Activated CD4-positive, alpha-beta T cell treated with anti-CD3 and anti-CD28 coated beads for 36 hours (primary cell): ENCODE measurements around the gene ARL6IP4. TPM values are rescaled to one million over a fixed set of nuclear protein-coding genes. Genes with fewer than 3 reads are reported as not detected.

ENCODE experiments used
- ATAC-seq: fragments of 200-7000 bp; cut with Tn5 transposase; one replicate; pipeline ENCODE4 v1.10.0; 2021; ENCODE audit warnings: mild to moderate bottlenecking, moderate library complexity
- CTCF ChIA-PET: fragments of 350-600 bp; sonication (Branson Sonifier 250); formaldehyde crosslinking; loops from one replicate; lab custom pipeline; 2021; ENCODE audit warnings: antibody characterized with exemption; lab: Charles Lee
- POLR2A ChIA-PET: fragments of 350-600 bp; sonication (Branson Sonifier 250); formaldehyde crosslinking; loops from one replicate; lab custom pipeline; 2021; ENCODE audit warnings: antibody characterized with exemption, inconsistent platforms; lab: Charles Lee
- DNase-seq: peaks from one replicate; pipeline ENCODE4 v3.0.0-alpha.2; 2020
- H3K27ac Mint-ChIP-seq: one replicate; pipeline ENCODE4 v1.8.0; 2021; ENCODE audit warnings: mixed read lengths
- H3K27me3 Mint-ChIP-seq: one replicate; pipeline ENCODE4 v1.8.0; 2021; ENCODE audit warnings: mixed read lengths
- H3K36me3 Mint-ChIP-seq: one replicate; pipeline ENCODE4 v1.8.0; 2021; ENCODE audit warnings: low read depth, mixed read lengths
- H3K4me1 Mint-ChIP-seq: one replicate; pipeline ENCODE4 v1.8.0; 2021; ENCODE audit warnings: mixed read lengths
- H3K4me3 Mint-ChIP-seq: one replicate; pipeline ENCODE4 v1.8.0; 2021; ENCODE audit warnings: mild to moderate bottlenecking, moderate library complexity, mixed read lengths
- H3K9me3 Mint-ChIP-seq: one replicate; pipeline ENCODE4 v1.8.0; 2021; ENCODE audit warnings: low read depth, mixed read lengths
- intact Hi-C, 2 experiments: fragments of 100-400 bp; cut with DNase I in 1 of 2; cut with micrococcal nuclease in 1 of 2; formaldehyde crosslinking; loops; one replicate each; pipeline versions ENCODE4 v1.14.2 to v1.15.1; 2022 to 2024; cut with DNase I, micrococcal nuclease
- total RNA-seq, 2 experiments: library from RNA; stranded (reverse); gene quantifications; one replicate each; pipeline ENCODE4 v1.2.3, GENCODE V29; 2021

ARL6IP4 gene
- total RNA-seq, 2 experiments from 2014 or later, result 141 to 163 TPM

DNA sequence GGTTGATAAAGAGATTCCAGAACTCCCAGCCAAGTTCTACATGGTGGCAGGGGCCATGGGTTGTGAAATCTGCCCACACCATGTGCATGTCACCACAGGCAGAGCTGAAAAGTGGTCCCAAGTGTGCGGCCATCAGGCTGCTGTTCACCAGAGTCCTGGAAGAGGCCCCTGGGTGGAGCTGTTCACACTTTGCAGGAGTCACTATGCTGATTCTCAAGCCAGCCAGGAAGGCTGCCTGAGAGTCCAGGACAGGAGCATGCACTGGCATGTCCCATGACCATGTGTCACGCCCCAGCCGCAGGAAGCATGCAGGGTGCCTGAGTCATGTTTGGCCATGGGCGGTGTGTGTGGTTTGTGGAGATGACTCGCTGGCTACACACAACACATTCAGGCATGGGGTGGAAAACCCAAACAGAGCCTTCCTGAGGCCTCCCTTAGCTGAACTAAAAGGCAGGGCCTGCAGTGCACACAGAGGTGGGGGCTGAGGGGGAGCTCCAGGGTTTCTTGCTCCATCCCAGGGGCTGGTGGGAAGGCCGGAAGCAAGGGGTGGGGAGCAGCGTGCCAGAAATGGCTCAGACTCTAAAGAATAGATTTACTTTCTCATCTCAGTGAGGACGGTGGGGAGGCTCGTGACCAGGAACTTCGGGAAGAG is 33.7 kb upstream of the ARL6IP4 start:
- Mint-ChIP-seq H3K36me3 (peaks cover 2% of the 10 kb centered on the region), H3K27ac (peak overlapping the region; percentile 40), H3K9me3 (no peaks in the 10 kb centered on the region), H3K27me3 (no peaks in the 10 kb centered on the region), H3K4me1 (peaks cover 20% of the 10 kb centered on the region), H3K4me3 (no peak overlapping the region)
- DNase-seq, result peak; percentile 94
- ChIA-PET CTCF (interaction anchor here (0.6 to 1.8 kb wide), 13 partner anchors 8 to 284 kb away, joined by 3 to 5 read pairs (median 4); partner anchors contain the start of gene OGFOD2), POLR2A (interaction anchor here (0.6 kb wide), 2 partner anchors 8 to 14 kb away, joined by 3 read pairs; no protein-coding TSS in a partner anchor)
- intact Hi-C loops, result loop anchor here (1.0 to 2.0 kb wide), 4 partner anchors 49 to 75 kb away; no protein-coding TSS in a partner anchor
- peak; percentile 98 for ATAC-seq

GRCh38 chr12:122947352-122947792 is 33.1 kb upstream of the ARL6IP4 start:
- Mint-ChIP-seq H3K36me3 (peaks cover 2% of the 10 kb centered on the region), H3K27me3 (no peaks in the 10 kb centered on the region), H3K27ac (peak overlapping the region; percentile 40), H3K4me3 (no peak overlapping the region), H3K4me1 (peaks cover 22% of the 10 kb centered on the region), H3K9me3 (no peaks in the 10 kb centered on the region)
- no peak for ATAC-seq
- DNase-seq, result no peak
- ChIA-PET CTCF (interaction anchor here (0.6 to 1.8 kb wide), 10 partner anchors 28 to 195 kb away, joined by 3 to 5 read pairs (median 4); partner anchors contain the start of gene OGFOD2), POLR2A (interaction anchor here (0.6 kb wide), 2 partner anchors 14 to 30 kb away, joined by 3 to 4 read pairs; no protein-coding TSS in a partner anchor)
- intact Hi-C loops, result loop anchor here (1.0 to 2.0 kb wide), 3 partner anchors 61 to 75 kb away; no protein-coding TSS in a partner anchor

DNA sequence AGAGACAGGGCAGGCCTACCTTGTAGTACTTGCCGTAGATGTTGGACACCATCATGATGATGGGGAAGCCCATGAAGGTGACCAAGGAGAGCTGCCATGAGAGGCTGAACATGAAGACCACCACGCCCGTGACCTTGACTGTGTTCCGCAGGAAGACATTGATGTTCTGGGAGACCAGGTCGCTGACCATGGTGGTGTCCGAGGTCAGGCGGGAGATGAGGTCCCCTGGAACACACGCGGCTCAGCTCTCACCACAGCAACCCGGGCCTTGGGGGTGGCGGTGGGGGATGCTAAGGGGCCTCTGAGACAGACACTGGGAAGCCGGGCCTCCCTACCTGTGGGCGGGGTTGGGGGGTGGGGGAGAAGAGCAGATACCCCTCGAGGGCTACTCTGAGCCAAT is 31.9 kb upstream of the ARL6IP4 start:
- no peak overlapping the region for H3K4me3 Mint-ChIP-seq
- no peak overlapping the region for H3K27ac Mint-ChIP-seq
- DNase-seq, result no peak
- H3K4me1 Mint-ChIP-seq, result peaks cover 17% of the 10 kb centered on the region
- CTCF ChIA-PET, result interaction anchor here (0.7 to 0.9 kb wide), 4 partner anchors 67 to 88 kb away, joined by 3 to 4 read pairs (median 3); no protein-coding TSS in a partner anchor
- no peaks in the 10 kb centered on the region for H3K9me3 Mint-ChIP-seq
- no peaks in the 10 kb centered on the region for H3K27me3 Mint-ChIP-seq
- POLR2A ChIA-PET, result no interaction called here
- intact Hi-C loops, result no loop called here
- H3K36me3 Mint-ChIP-seq, result peaks cover 2% of the 10 kb centered on the region
- ATAC-seq, result no peak

DNA sequence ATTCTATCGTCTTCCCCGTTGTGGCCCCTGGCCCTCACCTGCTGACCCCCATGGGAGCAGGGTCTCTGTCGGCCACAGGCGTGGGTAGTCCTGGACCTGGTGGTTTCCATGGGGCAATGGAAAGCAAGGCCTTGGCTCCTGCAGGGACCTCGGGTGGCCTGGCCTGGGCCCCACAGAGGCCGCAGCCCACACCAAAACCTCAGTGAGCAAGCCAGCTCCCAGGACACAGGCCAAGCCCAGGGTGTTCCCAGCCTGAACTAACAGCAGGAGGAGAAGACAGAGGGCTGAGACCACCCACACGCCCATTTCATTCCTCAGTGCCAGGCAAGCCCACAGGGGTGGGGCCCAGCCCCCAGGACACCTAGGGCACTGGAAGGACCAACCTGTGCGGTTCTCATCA is 31.1 kb upstream of the ARL6IP4 start:
- DNase-seq (no peak), ATAC-seq (no peak)
- Mint-ChIP-seq H3K36me3 (peaks cover 2% of the 10 kb centered on the region), H3K9me3 (no peaks in the 10 kb centered on the region), H3K27me3 (no peaks in the 10 kb centered on the region), H3K27ac (no peak overlapping the region), H3K4me1 (peaks cover 17% of the 10 kb centered on the region), H3K4me3 (no peak overlapping the region)
- POLR2A ChIA-PET, result no interaction called here
- CTCF ChIA-PET, result interaction anchor here (0.6 to 0.9 kb wide), 2 partner anchors 68 to 80 kb away, joined by 3 read pairs; no protein-coding TSS in a partner anchor
- intact Hi-C loops, result no loop called here

DNA sequence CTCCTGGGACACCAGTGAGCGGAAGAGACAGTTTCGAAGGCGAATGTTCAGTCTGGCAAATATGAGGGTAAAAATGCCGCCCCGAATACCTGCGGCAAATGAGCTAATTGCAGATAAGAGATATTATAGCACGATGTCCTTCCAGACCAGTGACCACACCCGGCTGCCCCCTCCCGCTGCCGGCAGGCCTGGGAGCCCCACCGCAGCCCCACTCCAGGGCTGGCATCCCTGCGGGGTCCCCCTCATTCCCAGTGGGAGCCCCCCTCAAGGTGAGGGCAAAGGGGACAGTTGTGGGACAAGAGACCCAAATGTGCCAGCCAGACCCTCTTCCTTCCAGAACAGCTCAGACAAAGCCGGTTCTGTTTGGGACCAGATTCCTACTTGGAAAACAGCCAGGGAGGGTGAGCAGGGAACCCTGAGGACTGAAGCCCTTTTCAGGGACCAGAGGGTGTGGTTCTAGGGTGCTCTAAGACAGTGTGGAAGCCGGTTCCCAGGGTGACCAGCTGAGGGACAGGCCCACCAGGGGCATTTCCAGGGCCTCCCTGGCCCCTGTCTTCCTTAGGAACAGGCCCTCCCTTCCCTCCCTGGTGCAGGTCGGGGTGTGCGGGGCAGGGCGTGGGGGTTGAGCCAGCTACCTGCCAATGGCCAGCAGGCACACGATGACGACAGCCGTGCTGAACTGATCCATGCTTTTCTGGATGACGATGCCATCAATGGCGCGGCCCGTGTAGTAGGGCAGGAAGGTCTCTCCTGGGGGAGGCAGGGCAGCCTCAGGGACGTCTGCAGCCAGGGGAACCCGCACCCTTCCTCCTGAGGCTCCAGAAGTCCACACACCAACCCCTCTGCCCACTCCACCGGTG is 30.4 kb upstream of the ARL6IP4 start:
- no peak overlapping the region for H3K27ac Mint-ChIP-seq
- intact Hi-C loops, result no loop called here
- ChIA-PET POLR2A (no interaction called here), CTCF (interaction anchor here (0.6 to 1.9 kb wide), 4 partner anchors 70 to 821 kb away, joined by 3 to 7 read pairs (median 4); no protein-coding TSS in a partner anchor)
- DNase-seq (no peak), ATAC-seq (no peak)
- peaks cover 2% of the 10 kb centered on the region for H3K36me3 Mint-ChIP-seq
- no peaks in the 10 kb centered on the region for H3K27me3 Mint-ChIP-seq
- no peaks in the 10 kb centered on the region for H3K9me3 Mint-ChIP-seq
- H3K4me1 Mint-ChIP-seq, result peaks cover 17% of the 10 kb centered on the region
- no peak overlapping the region for H3K4me3 Mint-ChIP-seq

DNA sequence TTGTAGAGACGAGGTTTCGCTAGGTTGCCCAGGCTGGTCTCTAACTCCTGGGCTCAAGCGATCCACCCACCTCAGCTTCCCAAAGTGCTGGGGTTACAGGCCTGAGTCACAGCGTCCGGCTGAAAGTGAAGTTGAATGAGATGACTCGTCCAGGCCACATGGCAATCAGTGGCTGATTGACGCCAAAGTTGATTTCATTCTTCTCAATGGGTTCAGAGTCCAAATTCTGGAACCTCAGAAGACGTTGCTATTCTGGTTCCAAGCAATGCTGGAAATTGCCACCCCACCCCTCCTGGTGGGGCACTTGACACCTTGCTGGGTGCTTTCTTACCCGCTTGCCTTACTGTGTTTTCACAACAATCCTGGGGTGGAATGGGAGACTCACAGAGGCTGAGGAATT is 29.1 kb upstream of the ARL6IP4 start:
- H3K9me3 Mint-ChIP-seq, result no peaks in the 10 kb centered on the region
- no peak overlapping the region for H3K27ac Mint-ChIP-seq
- ATAC-seq (no peak), DNase-seq (no peak)
- intact Hi-C loops, result loop anchor here in 1 of 2 experiments (1.0 kb wide), 1 partner anchor 53 kb away; no protein-coding TSS in a partner anchor
- no peaks in the 10 kb centered on the region for H3K27me3 Mint-ChIP-seq
- ChIA-PET POLR2A (no interaction called here), CTCF (interaction anchor here (0.6 to 5.7 kb wide), 5 partner anchors 71 to 679 kb away, joined by 4 to 76 read pairs (median 10); no protein-coding TSS in a partner anchor)
- no peak overlapping the region for H3K4me3 Mint-ChIP-seq
- peaks cover 2% of the 10 kb centered on the region for H3K36me3 Mint-ChIP-seq
- peaks cover 13% of the 10 kb centered on the region for H3K4me1 Mint-ChIP-seq

GRCh38 chr12:122951979-122952892 is 28.2 kb upstream of the ARL6IP4 start:
- Mint-ChIP-seq H3K9me3 (no peaks in the 10 kb centered on the region), H3K27ac (no peak overlapping the region), H3K27me3 (no peaks in the 10 kb centered on the region), H3K4me3 (no peak overlapping the region), H3K4me1 (peaks cover 4% of the 10 kb centered on the region), H3K36me3 (peaks cover 2% of the 10 kb centered on the region)
- ATAC-seq (peak; percentile 97), DNase-seq (peak; percentile 85)
- intact Hi-C loops, result loop anchor here (1.0 to 2.0 kb wide), 5 partner anchors 54 to 159 kb away; no protein-coding TSS in a partner anchor
- POLR2A ChIA-PET, result interaction anchor here (0.7 kb wide), 1 partner anchor 81 kb away, joined by 3 read pairs; no protein-coding TSS in a partner anchor
- CTCF ChIA-PET, result interaction anchor here (0.6 to 5.7 kb wide), 13 partner anchors 11 to 680 kb away, joined by 3 to 76 read pairs (median 4); no protein-coding TSS in a partner anchor

- DNase-seq (no peak), ATAC-seq (no peak)
- Mint-ChIP-seq H3K27me3 (no peaks in the 10 kb centered on the region), H3K27ac (no peak overlapping the region), H3K9me3 (no peaks in the 10 kb centered on the region), H3K4me1 (peaks cover 2% of the 10 kb centered on the region), H3K4me3 (no peak overlapping the region), H3K36me3 (peaks cover 2% of the 10 kb centered on the region)
- intact Hi-C loops, result no loop called here
- POLR2A ChIA-PET, result no interaction called here
- CTCF ChIA-PET, result interaction anchor here (0.5 to 5.7 kb wide), 8 partner anchors 9 to 298 kb away, joined by 3 to 76 read pairs (median 4); no protein-coding TSS in a partner anchor
Observed at GRCh38 chr12:122955156-122955555, 25.3 kb upstream of the ARL6IP4 start.

GRCh38 chr12:122956035-122956434 is 24.4 kb upstream of the ARL6IP4 start:
- ChIA-PET CTCF (interaction anchor here (0.5 to 5.7 kb wide), 7 partner anchors 26 to 299 kb away, joined by 3 to 76 read pairs (median 3); no protein-coding TSS in a partner anchor), POLR2A (no interaction called here)
- Mint-ChIP-seq H3K27me3 (no peaks in the 10 kb centered on the region), H3K9me3 (no peaks in the 10 kb centered on the region), H3K4me1 (peaks cover 2% of the 10 kb centered on the region), H3K4me3 (no peak overlapping the region), H3K27ac (no peak overlapping the region), H3K36me3 (peaks cover 2% of the 10 kb centered on the region)
- no peak for ATAC-seq
- intact Hi-C loops, result no loop called here
- DNase-seq, result no peak

- Mint-ChIP-seq H3K27me3 (no peaks in the 10 kb centered on the region), H3K36me3 (peaks cover 2% of the 10 kb centered on the region), H3K27ac (no peak overlapping the region), H3K4me1 (no peaks in the 10 kb centered on the region), H3K4me3 (no peak overlapping the region), H3K9me3 (no peaks in the 10 kb centered on the region)
- DNase-seq, result no peak
- intact Hi-C loops, result no loop called here
- POLR2A ChIA-PET, result no interaction called here
- CTCF ChIA-PET, result interaction anchor here (1.0 kb wide), 1 partner anchor 62 kb away, joined by 4 read pairs; the partner anchor contains the start of gene VPS37B
- no peak for ATAC-seq
Observed at GRCh38 chr12:122958198-122958888, 22.1 kb upstream of the ARL6IP4 start.
